Left ventricle myocardium superior (tissue), 1 donor: ENCODE data around the gene DDR2. TPM values are rescaled to one million over a fixed set of nuclear protein-coding genes. Genes with fewer than 3 reads are reported as not detected.

Experiments
- total RNA-seq: library from RNA; stranded (reverse); fragmentation: NEBNext Ultra II Directional; extraction: Animal tissue kit (Norgen Biotek cat#: 25700); gene quantifications from one replicate; pipeline ENCODE4 v1.2.1, GENCODE V29; 2021
- donor health status: DM: no; HTN: yes; CAD: no; lungs with severe emphysema.

DDR2 gene
- total RNA-seq, 1 donor from 2014 or later, result 26.1 TPM

Other genes with a start within 250 kb of the DDR2 start
- gene SH2D1B, start 220.3 kb upstream of the DDR2 start, total RNA-seq, result 0.40 TPM
- 22.7 TPM for gene UHMK1, start 134.6 kb upstream of the DDR2 start, total RNA-seq
- 30.7 TPM for gene UAP1, start 70.7 kb upstream of the DDR2 start, total RNA-seq
- 2.6 TPM for gene HSD17B7, start 158.2 kb downstream of the DDR2 start, total RNA-seq
- 0.62 TPM for gene CCDC190, start 228.7 kb downstream of the DDR2 start, total RNA-seq